Stimulated activated CD4-positive, alpha-beta T cell treated with anti-CD3 and anti-CD28 coated beads, Interleukin-4, amount 100 ng/mL, for 1 hour (primary cell): Measurements from ENCODE around the gene TEFM.
"Not testable (repeated sequence)": the region's sequence is repeated elsewhere in the genome, so short reads cannot be mapped to it uniquely, and the experiment has no call there.

Source experiments
- DNase-seq: peaks from one replicate; pipeline ENCODE4 v3.0.0-alpha.2; 2020

The TEFM gene

DNA sequence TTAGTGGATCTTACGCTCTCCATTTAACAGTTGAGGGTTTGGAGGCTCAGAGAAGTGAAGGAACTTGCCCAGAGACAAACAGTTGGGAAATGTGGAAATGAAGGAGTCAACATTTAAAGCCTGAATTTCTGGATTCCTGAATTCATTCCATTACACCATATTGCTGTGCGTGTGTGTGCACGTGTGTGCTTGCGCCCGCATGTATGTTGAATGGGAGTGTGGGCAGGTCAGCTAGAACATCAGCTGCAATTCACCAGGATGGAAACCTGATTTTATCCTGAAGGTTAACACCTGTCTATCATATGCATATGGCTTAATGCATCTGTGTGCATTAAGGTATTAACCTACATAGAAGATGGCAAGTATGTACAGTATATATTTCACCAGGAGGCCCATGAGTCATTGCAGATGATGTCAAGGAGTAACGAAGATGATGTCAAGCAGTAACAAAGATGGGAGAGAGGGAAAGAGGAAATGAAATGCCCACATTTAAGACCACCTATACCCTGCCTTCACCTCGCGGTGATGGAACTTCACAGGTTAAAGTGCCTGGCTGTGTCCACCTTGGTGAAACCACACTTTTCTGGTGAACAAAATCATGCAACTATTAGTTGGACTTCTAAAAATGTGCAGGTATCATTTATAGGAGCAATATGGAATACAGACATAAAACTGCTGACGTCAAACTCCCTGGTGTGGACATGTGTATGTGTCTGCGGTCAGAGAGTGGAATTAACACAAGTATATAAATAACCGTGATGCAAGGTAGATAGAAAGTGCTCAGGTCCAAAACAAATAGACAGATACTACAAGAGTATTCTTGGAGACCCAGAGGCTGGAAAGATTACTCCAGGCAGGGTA is 14.9 kb upstream of the TEFM start:
- DNase-seq = no peak

DNA sequence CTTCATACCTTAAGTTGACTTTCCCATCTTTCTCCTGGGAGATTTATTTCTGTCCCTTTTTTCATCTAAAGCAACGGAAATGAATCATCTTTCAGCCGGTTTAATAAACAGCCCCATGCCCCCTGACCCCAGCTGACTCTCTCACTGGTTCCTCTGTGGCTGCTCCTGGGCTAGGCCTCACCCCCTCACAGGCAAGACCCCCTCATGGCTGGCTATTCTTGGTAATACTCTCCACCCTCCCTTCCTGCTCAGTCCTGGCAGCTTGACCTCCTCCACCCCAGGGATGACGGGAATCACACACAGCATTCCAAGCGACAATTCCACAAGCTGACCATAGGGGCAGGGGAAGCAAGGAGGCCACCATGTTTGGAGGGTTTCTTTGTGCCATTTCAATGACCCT is 14.2 kb upstream of the TEFM start:
- DNase-seq = no peak

GRCh38 chr17:30917050-30917449 is 11.0 kb upstream of the TEFM start:
- DNase-seq = no peak

DNA sequence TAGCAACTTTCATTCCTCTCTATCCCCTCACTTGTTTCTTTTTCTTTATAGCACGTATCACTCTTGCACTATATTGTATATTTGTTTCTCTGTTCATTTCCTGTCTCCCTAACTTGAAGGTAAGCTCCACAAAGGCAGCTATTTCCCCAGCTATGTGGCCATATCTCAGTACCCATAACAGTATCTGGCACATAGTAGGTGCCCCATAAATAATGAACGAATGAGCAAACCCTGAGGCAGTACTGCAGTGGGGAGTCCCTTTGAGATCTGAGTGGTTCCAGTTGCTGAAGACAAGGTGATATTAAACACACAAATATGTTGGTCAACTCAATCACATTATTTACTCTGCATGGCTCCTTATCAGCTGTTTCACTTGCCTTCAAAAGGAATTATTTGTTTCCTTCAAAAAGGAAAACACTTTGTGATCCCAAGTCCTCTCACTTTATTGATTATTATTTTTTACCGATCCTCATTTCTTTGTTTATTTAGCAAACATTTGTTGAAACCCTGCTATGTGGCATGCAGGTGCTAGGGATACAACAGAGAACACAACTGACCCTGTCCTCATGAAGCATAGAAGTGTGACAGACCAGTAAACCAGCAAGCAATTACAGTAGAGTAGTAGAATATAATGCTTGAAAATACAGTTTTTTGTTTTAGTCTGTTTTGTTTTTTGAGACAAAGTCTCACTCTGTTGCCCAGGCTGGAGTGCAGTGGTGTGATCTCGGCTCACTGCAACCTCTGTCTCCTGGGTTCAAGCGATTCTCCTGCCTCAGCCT is 10.0 kb upstream of the TEFM start:
- DNase-seq = no peak

GRCh38 chr17:30913955-30914354 is 7.9 kb upstream of the TEFM start:
- no peak for DNase-seq

DNA sequence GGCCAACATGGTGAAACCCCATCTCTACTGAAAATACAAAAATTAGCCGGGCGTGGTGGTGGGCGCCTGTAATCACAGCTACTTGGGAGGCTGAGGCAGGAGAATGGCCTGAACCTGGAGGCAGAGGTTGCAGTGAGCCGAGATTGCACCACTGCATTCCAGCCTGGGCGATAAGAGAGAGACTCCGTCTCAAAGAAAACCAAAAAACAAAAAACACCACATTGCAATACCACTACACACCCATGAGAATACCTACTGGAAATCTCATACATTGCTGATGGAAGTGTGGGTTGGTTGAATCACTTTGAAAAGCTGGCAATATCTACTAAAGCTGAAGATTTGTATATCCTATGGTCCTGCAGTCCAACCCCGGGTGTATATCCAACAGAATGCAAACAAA is 4.1 kb upstream of the TEFM start:
- not testable (repeated sequence) for DNase-seq

- no peak for DNase-seq
Measured at GRCh38 chr17:30908717-30909420, 2.8 kb upstream of the TEFM start.

DNA sequence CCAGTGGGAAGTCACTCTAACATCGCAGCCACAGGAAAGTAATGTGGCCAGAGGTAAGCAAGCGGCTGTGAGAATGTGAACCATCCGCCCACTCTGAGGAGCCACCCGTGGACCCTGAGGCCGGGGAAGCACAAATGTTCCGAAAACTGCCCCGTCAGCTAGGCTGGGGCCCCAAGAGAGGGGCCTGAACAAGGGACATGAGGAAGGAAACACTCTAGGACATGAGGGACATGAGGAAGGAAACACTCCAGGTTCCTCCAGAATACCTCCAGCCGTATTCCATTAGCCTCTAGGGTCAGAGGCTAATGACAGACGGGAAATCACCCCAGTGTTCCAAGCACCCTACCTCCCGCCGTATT is 317 bp downstream of the TEFM start:
- peak; percentile 12 for DNase-seq

GRCh38 chr17:30897311-30897710 is 8.7 kb downstream of the TEFM start:
- no peak for DNase-seq

DNA sequence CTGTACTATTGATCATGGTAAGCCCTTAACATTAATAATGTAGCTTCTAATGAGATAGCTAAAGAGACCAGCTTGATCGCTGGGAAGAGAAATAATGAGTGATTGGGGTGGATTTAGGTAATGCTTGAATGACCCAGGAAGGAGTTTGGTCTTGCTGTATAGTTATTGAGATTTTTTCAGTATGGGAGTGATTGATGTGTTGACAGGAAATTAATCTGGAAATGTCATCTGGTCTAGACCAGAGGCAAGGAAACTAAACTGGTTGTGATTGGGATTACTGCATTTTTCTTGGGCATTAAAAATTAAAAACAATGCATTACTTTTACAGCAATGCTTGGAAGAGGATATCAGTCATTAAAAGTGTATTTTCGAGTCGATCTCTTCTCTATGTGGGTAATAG is 11.8 kb downstream of the TEFM start:
- no peak for DNase-seq

- DNase-seq = no peak
Measured at GRCh38 chr17:30886187-30886586, 19.9 kb downstream of the TEFM start.

- no peak for DNase-seq
Measured at GRCh38 chr17:30869005-30869404, 37.0 kb downstream of the TEFM start.

GRCh38 chr17:30864636-30865035 is 41.4 kb downstream of the TEFM start:
- no peak for DNase-seq

DNA sequence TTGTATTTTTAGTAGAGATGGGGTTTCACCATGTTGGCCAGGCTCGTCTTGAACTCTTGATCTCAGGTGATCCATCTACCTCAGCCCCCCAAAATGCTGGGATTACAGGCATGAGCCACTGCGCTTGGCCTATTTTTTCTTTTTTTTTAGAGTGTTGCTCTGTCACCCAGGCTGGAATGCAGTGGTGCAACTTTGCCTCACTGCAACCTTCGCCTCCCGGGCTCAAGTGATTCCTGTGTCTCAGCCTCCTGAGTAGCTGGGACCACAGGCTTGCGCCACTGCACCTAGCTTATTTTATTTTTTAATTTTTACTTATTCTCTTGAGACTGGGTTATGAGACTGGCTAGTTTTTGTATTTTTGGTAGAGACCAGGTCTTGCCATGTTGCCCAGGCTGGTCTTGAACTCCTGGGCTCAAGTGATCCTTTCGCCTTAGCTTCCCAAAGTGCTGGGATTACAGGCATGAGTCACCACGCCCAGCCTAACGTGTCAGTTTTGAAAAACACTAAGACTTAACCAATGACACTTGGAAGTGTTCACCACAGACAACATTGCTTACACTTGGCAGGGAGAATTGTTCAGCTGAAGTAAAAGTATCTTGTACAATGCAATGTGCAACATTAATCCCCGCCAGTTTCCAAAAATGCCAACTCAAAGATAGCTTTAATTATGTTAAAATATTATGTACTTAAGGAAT is 47.3 kb downstream of the TEFM start:
- DNase-seq = no peak

GRCh38 chr17:30854146-30854545 is 51.9 kb downstream of the TEFM start:
- no peak for DNase-seq
